ENCODE data around the gene SMOC1. TPM values are rescaled to one million over a fixed set of nuclear protein-coding genes. Genes with fewer than 3 reads are reported as not detected.

SMOC1 gene
- total RNA-seq, 1 experiment from 2014 or later: not detected

DNA sequence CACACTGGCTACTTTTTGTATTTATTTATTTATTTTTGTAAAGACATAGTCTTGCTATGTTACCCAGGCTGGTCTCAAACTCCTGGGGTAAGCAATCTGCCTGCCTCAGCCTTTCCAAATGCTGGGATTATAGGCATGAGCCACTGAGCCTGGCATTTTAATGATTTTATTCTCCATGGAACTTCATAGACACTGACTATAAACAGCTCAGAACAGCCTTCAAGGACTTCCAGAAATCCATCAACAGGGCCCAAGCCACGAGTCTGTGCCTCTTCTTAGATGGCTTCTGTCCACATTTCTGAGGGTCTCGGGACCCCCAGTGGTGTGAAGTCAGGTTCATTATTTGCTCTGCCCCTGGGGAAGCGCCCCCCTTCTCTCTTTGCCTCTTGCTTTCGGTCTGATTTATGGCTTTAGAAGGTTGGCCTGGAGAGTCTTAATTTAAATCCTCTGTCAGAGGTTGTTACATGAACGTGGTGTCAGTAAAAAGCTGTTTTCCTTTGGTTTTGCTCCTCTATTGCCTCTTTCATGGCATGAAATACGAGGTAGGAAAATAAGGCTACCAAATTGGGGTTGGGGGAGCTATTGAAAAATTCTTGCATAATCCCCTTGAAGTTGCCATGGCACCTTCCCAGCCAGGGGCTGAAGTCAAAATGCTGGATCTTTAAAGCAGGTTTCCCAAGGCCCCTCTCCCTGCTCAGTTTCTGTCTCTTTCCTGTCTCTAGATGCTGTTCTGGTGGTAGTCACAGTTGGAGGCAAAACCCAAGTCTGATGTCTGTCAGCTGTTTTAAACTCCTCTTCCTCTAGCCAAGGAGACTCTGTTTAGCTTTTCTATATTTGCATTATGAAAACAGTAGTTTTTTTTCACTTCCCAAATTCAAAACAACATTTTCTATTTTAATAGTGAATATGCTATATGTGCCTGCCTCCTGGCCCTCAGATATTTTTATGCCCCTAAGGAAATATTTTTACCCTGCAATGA is 129.4 kb downstream of the SMOC1 start:
- intact Hi-C loops (cut with micrococcal nuclease): no loop called here
- Histone ChIP-seq H3K9me3 (ENCODE audit: low read length) (no peaks in the 10 kb centered on the region), H3K4me3 (ENCODE audit: low read length) (no peak overlapping the region), H3K9ac (ENCODE audit: low read length) (no peak overlapping the region), H3K9me2 (replicated peaks; ENCODE audit: low read length) (no peaks in the 10 kb centered on the region), H3K36me3 (ENCODE audit: low read depth, low read length) (no peaks in the 10 kb centered on the region), H3K27ac (ENCODE audit: low read length) (no peak overlapping the region), H3K4me2 (ENCODE audit: low read length) (no peak overlapping the region), H3K79me2 (ENCODE audit: low read length) (no peaks in the 10 kb centered on the region), H4K20me1 (ENCODE audit: low read length) (no peaks in the 10 kb centered on the region), H3K27me3 (ENCODE audit: low read length) (peaks cover 74% of the 10 kb centered on the region), H3K4me1 (ENCODE audit: insufficient read depth, low read length) (no peaks in the 10 kb centered on the region), H3F3A (ENCODE audit: low read length, unreplicated experiment) (no peaks in the 10 kb centered on the region), H2AFZ (ENCODE audit: low read length) (no peak overlapping the region)
- TF ChIP-seq EZH2phosphoT487 (IDR thresholded peaks at IDR 0.05; ENCODE audit: borderline replicate concordance, low read length) (no peak), EZH2 (IDR thresholded peaks at IDR 0.05; ENCODE audit: low read length, unreplicated experiment) (no peak)
- TF ChIP-seq, protein P1, sequence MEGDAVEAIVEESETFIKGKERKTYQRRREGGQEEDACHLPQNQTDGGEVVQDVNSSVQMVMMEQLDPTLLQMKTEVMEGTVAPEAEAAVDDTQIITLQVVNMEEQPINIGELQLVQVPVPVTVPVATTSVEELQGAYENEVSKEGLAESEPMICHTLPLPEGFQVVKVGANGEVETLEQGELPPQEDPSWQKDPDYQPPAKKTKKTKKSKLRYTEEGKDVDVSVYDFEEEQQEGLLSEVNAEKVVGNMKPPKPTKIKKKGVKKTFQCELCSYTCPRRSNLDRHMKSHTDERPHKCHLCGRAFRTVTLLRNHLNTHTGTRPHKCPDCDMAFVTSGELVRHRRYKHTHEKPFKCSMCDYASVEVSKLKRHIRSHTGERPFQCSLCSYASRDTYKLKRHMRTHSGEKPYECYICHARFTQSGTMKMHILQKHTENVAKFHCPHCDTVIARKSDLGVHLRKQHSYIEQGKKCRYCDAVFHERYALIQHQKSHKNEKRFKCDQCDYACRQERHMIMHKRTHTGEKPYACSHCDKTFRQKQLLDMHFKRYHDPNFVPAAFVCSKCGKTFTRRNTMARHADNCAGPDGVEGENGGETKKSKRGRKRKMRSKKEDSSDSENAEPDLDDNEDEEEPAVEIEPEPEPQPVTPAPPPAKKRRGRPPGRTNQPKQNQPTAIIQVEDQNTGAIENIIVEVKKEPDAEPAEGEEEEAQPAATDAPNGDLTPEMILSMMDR (conservative IDR thresholded peaks at IDR 0.05; ENCODE audit: low read depth, low read length): no peak
- ChIA-PET POLR2A (ENCODE audit: unreplicated experiment) (interaction anchor here (0.7 kb wide), 1 partner anchor 79 kb away, joined by 3 read pairs; no protein-coding TSS in a partner anchor), CTCF (interaction anchor here (0.6 kb wide), 1 partner anchor 1004 kb away, joined by 3 read pairs; no protein-coding TSS in a partner anchor)
- no peak for ATAC-seq
- BruUV-seq (replicated peaks): no TSS peak
- no peak for DNase-seq

DNA sequence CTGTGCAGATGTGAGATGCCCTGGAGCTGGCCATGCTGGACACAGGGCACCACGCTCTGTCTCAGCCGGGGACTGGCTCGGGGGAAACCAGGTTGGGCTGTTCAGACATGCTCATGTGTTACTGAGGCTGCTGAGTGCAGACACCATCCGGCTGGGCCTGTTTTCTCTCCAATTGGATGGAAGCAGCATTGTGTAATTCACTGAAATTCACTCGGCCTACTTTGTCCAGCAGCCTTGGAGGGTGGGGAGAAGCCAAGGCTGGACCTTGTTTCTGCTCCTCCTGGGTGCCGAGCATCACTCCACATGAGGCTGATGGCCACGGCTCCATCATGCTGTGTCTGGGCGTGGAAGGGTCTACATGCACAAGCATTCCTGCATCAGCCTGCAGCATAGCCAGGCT is 130.7 kb downstream of the SMOC1 start:
- intact Hi-C loops (cut with micrococcal nuclease): no loop called here
- H3K4me2 ChIP-seq (ENCODE audit: low read length): no peak overlapping the region
- no peak overlapping the region for H3K9ac ChIP-seq (ENCODE audit: low read length)
- H3K27me3 ChIP-seq (ENCODE audit: low read length): peaks cover 76% of the 10 kb centered on the region
- no peak for DNase-seq
- H3K27ac ChIP-seq (ENCODE audit: low read length): no peak overlapping the region
- ChIA-PET CTCF (no interaction called here), POLR2A (ENCODE audit: unreplicated experiment) (no interaction called here)
- no peak overlapping the region for H3K4me3 ChIP-seq (ENCODE audit: low read length)
- no peaks in the 10 kb centered on the region for H3K9me3 ChIP-seq (ENCODE audit: low read length)
- H4K20me1 ChIP-seq (ENCODE audit: low read length): no peaks in the 10 kb centered on the region
- no peak for TF ChIP-seq EZH2phosphoT487 (IDR thresholded peaks at IDR 0.05; ENCODE audit: borderline replicate concordance, low read length)
- no peaks in the 10 kb centered on the region for H3K4me1 ChIP-seq (ENCODE audit: insufficient read depth, low read length)
- BruUV-seq (replicated peaks): no TSS peak
- H3F3A ChIP-seq (ENCODE audit: low read length, unreplicated experiment): no peaks in the 10 kb centered on the region
- H3K36me3 ChIP-seq (ENCODE audit: low read depth, low read length): no peaks in the 10 kb centered on the region
- no peaks in the 10 kb centered on the region for H3K9me2 ChIP-seq (replicated peaks; ENCODE audit: low read length)
- H3K79me2 ChIP-seq (ENCODE audit: low read length): no peaks in the 10 kb centered on the region
- no peak for ATAC-seq
- H2AFZ ChIP-seq (ENCODE audit: low read length): no peak overlapping the region

GRCh38 chr14:70011098-70011497 is 131.9 kb downstream of the SMOC1 start:
- no peak for DNase-seq
- BruUV-seq (replicated peaks): no TSS peak
- POLR2A ChIA-PET (ENCODE audit: unreplicated experiment): no interaction called here
- no peaks in the 10 kb centered on the region for H3K4me1 ChIP-seq (ENCODE audit: insufficient read depth, low read length)
- no peak overlapping the region for H3K27ac ChIP-seq (ENCODE audit: low read length)
- no peaks in the 10 kb centered on the region for H3K9me3 ChIP-seq (ENCODE audit: low read length)
- no peak overlapping the region for H2AFZ ChIP-seq (ENCODE audit: low read length)
- no peaks in the 10 kb centered on the region for H3K9me2 ChIP-seq (replicated peaks; ENCODE audit: low read length)
- H3K36me3 ChIP-seq (ENCODE audit: low read depth, low read length): no peaks in the 10 kb centered on the region
- ATAC-seq: no peak
- no peak overlapping the region for H3K9ac ChIP-seq (ENCODE audit: low read length)
- intact Hi-C loops (cut with micrococcal nuclease): no loop called here
- no peak for TF ChIP-seq EZH2 (IDR thresholded peaks at IDR 0.05; ENCODE audit: low read length, unreplicated experiment)
- no peak for TF ChIP-seq EZH2phosphoT487 (IDR thresholded peaks at IDR 0.05; ENCODE audit: borderline replicate concordance, low read length)
- TF ChIP-seq, protein P1 (conservative IDR thresholded peaks at IDR 0.05; ENCODE audit: low read depth, low read length): no peak
- CTCF ChIA-PET: no interaction called here
- H3K27me3 ChIP-seq (ENCODE audit: low read length): peaks cover 77% of the 10 kb centered on the region
- H3K4me3 ChIP-seq (ENCODE audit: low read length): no peak overlapping the region
- no peaks in the 10 kb centered on the region for H4K20me1 ChIP-seq (ENCODE audit: low read length)
- no peaks in the 10 kb centered on the region for H3K79me2 ChIP-seq (ENCODE audit: low read length)
- H3F3A ChIP-seq (ENCODE audit: low read length, unreplicated experiment): no peaks in the 10 kb centered on the region
- no peak overlapping the region for H3K4me2 ChIP-seq (ENCODE audit: low read length)

Measured in PC-3 (cell line).